Bone marrow (tissue), 2 donors: ENCODE data around the gene ATF3.

Experiments used
- DNase-seq, 2 donors: peaks; one replicate each; lab custom pipeline; 2025; lab: John Stamatoyannopoulos, UW

ATF3 gene, protein sequence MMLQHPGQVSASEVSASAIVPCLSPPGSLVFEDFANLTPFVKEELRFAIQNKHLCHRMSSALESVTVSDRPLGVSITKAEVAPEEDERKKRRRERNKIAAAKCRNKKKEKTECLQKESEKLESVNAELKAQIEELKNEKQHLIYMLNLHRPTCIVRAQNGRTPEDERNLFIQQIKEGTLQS

GRCh38 chr1:212608392-212608958 is at the start of gene ATF3:
Gene ATF3 (plus strand): TSS chr1:212608761. CDS start chr1:212615022, 6,261 bp downstream.
- DNase-seq, result peak; percentile 86 to 96

DNA sequence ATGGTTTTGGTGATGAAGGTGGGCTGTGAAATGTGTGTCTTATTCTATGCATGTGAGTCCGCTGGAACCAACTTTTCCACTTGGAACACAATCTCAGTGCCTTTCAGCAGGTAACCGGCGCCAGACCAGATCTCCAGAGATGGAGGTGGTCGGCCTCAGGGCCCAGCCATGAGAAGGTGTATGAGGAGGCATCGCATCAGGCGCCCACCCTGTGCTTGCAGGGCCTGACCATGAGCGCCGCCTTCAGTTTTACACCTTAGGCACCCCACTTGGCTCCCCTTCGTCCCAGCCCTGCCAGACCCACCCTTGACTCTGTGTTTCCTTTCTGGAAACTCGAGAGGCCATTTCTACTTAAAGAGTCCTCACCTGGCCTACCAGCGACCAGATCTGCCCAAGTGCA is 48.6 kb upstream of the ATF3 start:
- no peak for DNase-seq

- no peak for DNase-seq
Observed at GRCh38 chr1:212560933-212561460, 47.6 kb upstream of the ATF3 start.

DNA sequence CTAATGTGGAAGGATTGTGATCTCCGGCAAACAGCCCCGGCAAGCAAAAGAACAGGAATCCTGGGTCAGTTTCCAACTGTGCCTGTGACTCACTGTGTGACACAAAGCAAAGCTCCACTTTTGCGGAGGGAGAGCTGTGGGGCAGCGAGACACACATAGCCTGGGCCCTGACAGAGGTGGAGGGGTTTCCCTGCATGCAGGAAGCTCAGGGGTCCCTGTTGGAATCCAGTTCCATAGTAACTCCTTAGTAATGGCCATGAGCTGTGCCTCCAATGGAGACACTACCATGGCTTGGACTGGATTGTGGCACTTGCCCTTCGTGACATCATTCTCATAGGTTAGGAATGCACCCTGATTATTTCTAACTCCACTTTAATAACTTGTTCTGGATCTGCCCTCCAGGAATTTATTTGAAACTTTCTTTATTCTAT is 47.0 kb upstream of the ATF3 start:
- no peak for DNase-seq

- DNase-seq, result no peak
Observed at GRCh38 chr1:212562771-212563170, 45.8 kb upstream of the ATF3 start.

- no peak for DNase-seq
Observed at GRCh38 chr1:212565079-212565478, 43.5 kb upstream of the ATF3 start.

GRCh38 chr1:212565571-212566305 is 42.8 kb upstream of the ATF3 start:
- DNase-seq, result no peak

DNA sequence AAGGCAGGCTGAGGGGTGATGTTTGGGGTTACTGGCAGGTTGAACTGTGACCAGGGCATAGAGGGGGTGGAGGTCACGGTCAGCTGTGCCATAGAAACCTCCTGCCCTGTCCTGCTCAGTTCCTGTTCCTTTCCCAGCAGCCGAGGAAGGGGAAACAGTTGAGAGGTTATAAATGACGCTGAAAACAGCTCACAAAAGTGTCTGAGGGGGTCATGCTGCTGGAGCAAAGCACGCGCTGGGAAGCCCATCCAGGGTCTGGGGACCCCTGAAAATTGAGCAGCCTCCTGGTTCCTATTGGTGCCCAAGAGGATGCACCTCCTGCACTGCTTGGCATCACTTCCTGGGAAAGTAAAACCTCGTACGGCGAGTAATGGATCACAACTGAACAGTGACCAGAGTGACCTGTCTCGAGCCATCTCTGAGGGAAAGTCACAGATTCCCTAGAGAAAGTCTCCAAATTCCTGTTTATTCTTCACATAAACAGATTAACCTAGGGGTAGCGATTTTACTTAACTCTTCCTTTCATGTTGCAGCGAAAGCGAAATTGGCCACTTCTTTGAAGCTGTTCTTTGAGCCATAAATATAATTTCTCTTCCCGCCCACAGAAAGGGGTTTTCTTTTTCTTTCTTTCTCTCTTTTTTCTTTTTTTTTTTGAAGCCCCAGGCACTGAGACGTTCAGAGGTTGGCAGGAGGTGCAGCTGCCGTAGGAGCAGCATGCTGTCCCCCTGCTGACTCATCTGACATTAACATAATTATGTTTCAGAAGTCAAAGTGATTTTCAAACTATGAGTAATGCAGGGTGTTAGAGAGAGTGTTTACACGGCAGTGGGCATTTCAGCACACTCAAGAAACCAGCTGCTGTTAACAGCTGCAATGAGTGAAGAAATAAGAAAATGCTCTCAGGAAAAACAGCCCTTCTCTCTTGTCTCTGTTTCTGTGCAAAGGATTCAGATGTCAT is 41.8 kb upstream of the ATF3 start:
- peak; percentile 22 to 80 for DNase-seq

DNA sequence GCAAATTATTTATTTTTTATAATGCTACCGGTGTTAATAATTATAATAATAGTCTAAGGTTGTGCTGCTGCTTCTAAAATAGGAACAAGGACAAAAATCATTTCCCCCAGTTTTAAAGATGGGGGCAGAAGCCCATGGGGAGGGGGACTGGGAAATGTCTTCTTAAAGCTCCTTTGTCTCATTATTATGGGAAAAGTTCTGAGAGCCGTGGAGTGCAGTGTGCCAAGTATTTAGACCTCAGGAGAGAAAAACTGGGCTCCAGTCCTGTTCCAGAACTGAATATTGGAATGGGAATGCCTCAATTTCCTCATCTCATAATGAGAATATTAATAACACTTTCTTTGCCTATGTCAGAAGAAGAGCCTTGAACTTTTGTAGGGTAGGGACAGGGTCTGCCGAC is 40.9 kb upstream of the ATF3 start:
- no peak for DNase-seq

DNA sequence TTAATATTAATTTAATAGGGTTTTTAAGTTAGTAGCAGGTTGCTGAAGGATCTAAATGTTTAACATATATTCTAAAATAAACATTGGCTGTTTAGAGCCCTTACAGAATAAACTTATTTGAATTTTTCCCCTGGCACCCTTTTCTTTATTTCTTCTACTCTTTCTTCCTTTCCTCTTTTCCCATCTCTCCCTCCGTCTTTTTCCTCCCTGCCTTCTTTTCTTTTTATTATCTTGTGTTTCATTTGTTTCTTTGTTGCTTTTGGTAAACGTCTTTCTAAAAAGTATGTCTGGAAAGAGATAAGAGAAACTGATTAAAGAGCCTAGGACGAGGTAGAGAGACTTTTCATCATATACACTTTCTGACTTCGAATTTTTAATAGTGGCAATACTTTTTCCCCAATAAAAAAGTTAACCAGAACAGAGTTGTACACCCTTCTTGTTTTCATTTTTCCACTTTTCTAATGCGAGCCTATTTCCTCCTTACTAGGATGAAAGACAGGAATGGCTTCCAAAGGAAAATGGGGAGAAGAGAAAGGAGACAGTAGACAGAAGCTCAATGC is 39.5 kb upstream of the ATF3 start:
- no peak for DNase-seq

DNA sequence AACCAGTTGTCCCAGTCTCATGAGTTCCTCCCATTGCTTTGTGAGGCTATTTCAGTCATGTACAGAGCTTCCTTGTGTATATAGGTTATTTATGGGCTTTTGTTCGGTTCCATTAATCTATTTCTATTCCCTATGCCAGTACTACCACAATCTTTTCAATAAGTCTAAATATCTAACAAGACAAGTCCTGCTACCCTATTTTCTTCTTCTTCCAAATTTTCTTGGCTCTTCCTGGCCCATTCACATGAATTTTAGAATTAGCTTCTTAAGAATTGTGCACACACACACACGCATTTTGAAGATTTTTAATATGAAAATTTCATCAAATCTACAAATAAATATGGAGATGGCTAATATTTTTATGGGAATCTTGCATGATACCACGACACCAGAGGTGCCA is 33.8 kb upstream of the ATF3 start:
- DNase-seq, result no peak

- DNase-seq, result no peak
Observed at GRCh38 chr1:212575333-212575732, 33.2 kb upstream of the ATF3 start.

GRCh38 chr1:212578041-212578440 is 30.5 kb upstream of the ATF3 start:
- DNase-seq, result no peak

DNA sequence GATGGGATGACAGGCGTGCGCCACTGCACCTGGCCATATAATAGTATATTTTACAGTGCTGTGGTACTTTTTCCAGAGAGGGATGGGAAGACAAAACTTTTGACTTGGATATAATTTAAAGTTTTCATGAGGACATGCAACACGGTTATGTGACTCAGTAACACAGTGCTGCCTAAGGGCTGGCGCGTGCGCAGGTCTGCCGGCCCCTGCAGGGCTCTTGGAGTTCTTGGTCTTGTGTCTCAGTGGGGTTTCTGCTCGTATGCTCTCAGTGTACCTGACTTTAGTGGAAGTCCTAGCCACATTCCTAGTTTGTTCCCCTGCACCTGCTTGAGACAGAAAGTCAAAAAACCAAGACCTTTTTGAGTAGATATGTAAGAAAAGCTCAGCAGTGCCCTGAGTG is 27.5 kb upstream of the ATF3 start:
- DNase-seq, result no peak

DNA sequence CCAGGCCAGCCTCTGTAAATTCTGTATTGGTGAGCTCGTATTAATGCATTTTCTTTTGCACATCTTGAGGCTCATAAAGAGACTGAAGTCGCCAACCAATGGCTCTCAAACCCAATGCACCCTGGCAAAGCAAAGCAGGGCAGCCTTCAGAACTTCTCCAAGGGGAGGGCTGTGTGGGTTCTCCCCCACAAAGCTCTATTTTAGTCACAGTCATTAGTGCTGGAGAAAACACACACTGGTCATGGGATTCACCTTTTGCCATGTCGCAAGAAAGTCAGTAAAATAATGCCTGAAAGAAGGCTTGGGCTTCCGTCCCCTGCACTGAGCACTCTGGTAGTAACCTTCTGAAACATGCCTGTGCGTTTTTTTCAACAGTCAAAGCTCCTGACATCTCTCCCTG is 26.3 kb upstream of the ATF3 start:
- DNase-seq, result no peak

DNA sequence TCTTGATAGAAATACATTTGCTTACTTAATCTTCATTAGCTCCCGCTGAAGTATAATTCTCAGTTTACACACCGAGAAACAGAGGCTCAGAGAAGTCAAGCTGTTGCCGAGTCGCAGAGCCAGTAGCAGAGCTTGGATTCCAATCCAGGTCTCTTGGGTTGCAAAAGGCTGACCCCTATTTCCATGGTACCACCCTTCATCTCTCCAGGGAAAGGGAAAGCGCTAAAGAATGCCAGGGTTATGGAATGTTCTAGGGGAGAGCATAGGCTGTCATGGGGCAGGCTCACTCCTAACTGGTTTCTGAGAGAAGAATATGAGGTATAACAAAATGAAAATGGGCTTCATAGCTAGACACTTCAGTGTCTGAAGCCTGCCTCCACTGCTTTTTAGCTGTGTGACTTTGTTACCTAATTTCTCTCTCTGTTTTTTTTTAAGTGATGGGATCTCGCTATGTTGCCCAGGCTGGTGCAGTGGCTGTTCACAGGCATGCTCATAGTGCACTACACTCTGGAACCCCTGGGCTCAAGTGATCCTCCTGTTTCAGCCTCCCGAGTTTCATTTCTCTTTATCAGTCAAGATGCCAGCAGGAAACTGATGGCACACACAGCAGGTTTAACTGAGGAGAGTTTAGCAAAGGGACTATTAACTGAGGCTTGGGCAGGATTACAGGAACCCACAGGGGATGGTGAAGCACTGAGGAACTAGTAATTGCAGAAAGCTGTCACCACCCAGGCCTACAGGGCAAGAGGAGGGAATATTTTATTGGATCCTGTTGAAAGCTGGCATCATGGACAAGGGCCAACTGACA is 25.5 kb upstream of the ATF3 start:
- DNase-seq, result no peak

GRCh38 chr1:212583643-212584042 is 24.9 kb upstream of the ATF3 start:
- no peak for DNase-seq

GRCh38 chr1:212584092-212584886 is 24.3 kb upstream of the ATF3 start:
- no peak for DNase-seq

- DNase-seq, result no peak
Observed at GRCh38 chr1:212585210-212585609, 23.4 kb upstream of the ATF3 start.
